Smooth muscle cell (in vitro differentiated cells): ENCODE results near the gene KANK4. TPM values are rescaled to one million over a fixed set of nuclear protein-coding genes. Genes with fewer than 3 reads are reported as not detected.
A peak's percentile ranks its signal among the peaks of the same experiment; 100 is the strongest.

Experiments
- DNase-seq: peaks from one replicate; lab custom pipeline; 2025; ENCODE audit not compliant: unreplicated experiment; lab: John Stamatoyannopoulos, UW
- H2AFZ ChIP-seq: fragments of 200-600 bp; sonication (generic); 2 replicates; pipeline ENCODE4 v1.6.0; 2016; ENCODE audit warnings: antibody characterized with exemption, low read depth, mild to moderate bottlenecking
- H3F3A ChIP-seq: fragments of 200-600 bp; sonication (generic); 2 replicates; pipeline ENCODE4 v1.6.0; 2017; ENCODE audit warnings: antibody characterized with exemption, low read depth
- H3K27ac ChIP-seq: fragments of 200-600 bp; sonication (generic); 2 replicates; pipeline ENCODE4 v1.5.1; 2016; ENCODE audit warnings: low read depth, mild to moderate bottlenecking
- H3K27me3 ChIP-seq: fragments of 200-600 bp; sonication (generic); 2 replicates; pipeline ENCODE4 v1.6.1; 2016; ENCODE audit warnings: low read depth, mild to moderate bottlenecking
- H3K36me3 ChIP-seq: fragments of 200-600 bp; sonication (generic); 2 replicates; pipeline ENCODE4 v1.5.1; 2016; ENCODE audit warnings: low read depth
- H3K4me1 ChIP-seq: fragments of 200-600 bp; sonication (generic); 2 replicates; pipeline ENCODE4 v1.5.1; 2016; ENCODE audit warnings: low read depth
- H3K4me2 ChIP-seq: fragments of 200-600 bp; sonication (generic); 2 replicates; pipeline ENCODE4 v1.6.0; 2016; ENCODE audit warnings: mild to moderate bottlenecking
- H3K4me3 ChIP-seq: fragments of 200-600 bp; sonication (generic); 2 replicates; pipeline ENCODE4 v1.5.1; 2016; ENCODE audit warnings: mild to moderate bottlenecking
- H3K79me2 ChIP-seq: fragments of 200-600 bp; sonication (generic); 2 replicates; pipeline ENCODE4 v1.6.0; 2016; ENCODE audit warnings: low read depth, mild to moderate bottlenecking
- H3K9ac ChIP-seq: fragments of 200-600 bp; sonication (generic); 2 replicates; pipeline ENCODE4 v1.6.0; 2016; ENCODE audit warnings: low read depth
- H3K9me3 ChIP-seq: fragments of 200-600 bp; sonication (generic); replicated peaks from 2 replicates; pipeline ENCODE4 v1.5.1; 2016; ENCODE audit warnings: low read depth
- H4K20me1 ChIP-seq: fragments of 200-600 bp; sonication (generic); 2 replicates; pipeline ENCODE4 v1.6.0; 2016; ENCODE audit warnings: low read depth
- CTCF ChIP-seq: fragments of 200-600 bp; sonication (generic); IDR thresholded peaks from 2 replicates; pipeline ENCODE4 v1.5.1; 2017; ENCODE audit warnings: borderline replicate concordance, mild to moderate bottlenecking, antibody characterized with exemption; ENCODE audit not compliant: insufficient read depth, poor library complexity, severe bottlenecking
- WGBS: methylation state at CpG from one replicate; pipeline ENCODE4 v1.1.7; 2016; ENCODE audit warnings: low lambda C conversion rate; 5-methylcytosine and 5-hydroxymethylcytosine counted together
- polyA plus RNA-seq: library from polyadenylated mRNA; unstranded; fragments of >200 nt; fragmentation: Nextera tagmentation; extraction: Ambion mirVana; gene quantifications from 2 replicates; pipeline ENCODE4 v1.2.1, GENCODE V29; 2016
- total RNA-seq: library from RNA; depleted of rRNA; stranded (reverse); fragments of >200 nt; gene quantifications from 2 replicates; pipeline ENCODE4 v1.2.3, GENCODE V29; 2014

The KANK4 gene
- total and polyA plus RNA-seq, 2 experiments from 2014 or later = 69.2 to 77.8 TPM

- 82% methylated on average over 8 of the region's 8 CpGs for WGBS
- H3K4me2 ChIP-seq = no peak overlapping the region
- H3K4me3 ChIP-seq = no peak overlapping the region
- TF ChIP-seq CTCF = no peak
- H3K9me3 ChIP-seq = no peaks in the 10 kb centered on the region
- no peaks in the 10 kb centered on the region for H3F3A ChIP-seq
- no peak overlapping the region for H3K9ac ChIP-seq
- no peak for DNase-seq
- H3K79me2 ChIP-seq = peaks cover 92% of the 10 kb centered on the region
- no peak overlapping the region for H2AFZ ChIP-seq
- no peak overlapping the region for H3K27ac ChIP-seq
- H3K36me3 ChIP-seq = no peaks in the 10 kb centered on the region
- H3K4me1 ChIP-seq = peaks cover 14% of the 10 kb centered on the region
- H3K27me3 ChIP-seq = no peaks in the 10 kb centered on the region
- peaks cover 100% of the 10 kb centered on the region for H4K20me1 ChIP-seq
Observed at GRCh38 chr1:62299426-62300200, 19.6 kb downstream of the KANK4 start.

- 82% methylated on average over 6 of the region's 6 CpGs for WGBS
- no peak overlapping the region for H3K27ac ChIP-seq
- H3K9ac ChIP-seq = no peak overlapping the region
- no peak for DNase-seq
- no peak for TF ChIP-seq CTCF
- peaks cover 100% of the 10 kb centered on the region for H4K20me1 ChIP-seq
- H3K4me3 ChIP-seq = no peak overlapping the region
- H3K4me2 ChIP-seq = no peak overlapping the region
- peaks cover 85% of the 10 kb centered on the region for H3K79me2 ChIP-seq
- H3K4me1 ChIP-seq = peaks cover 14% of the 10 kb centered on the region
- H3K27me3 ChIP-seq = no peaks in the 10 kb centered on the region
- no peaks in the 10 kb centered on the region for H3F3A ChIP-seq
- no peaks in the 10 kb centered on the region for H3K36me3 ChIP-seq
- no peaks in the 10 kb centered on the region for H3K9me3 ChIP-seq
- H2AFZ ChIP-seq = no peak overlapping the region
Observed at GRCh38 chr1:62295921-62296491, 23.2 kb downstream of the KANK4 start.

DNA sequence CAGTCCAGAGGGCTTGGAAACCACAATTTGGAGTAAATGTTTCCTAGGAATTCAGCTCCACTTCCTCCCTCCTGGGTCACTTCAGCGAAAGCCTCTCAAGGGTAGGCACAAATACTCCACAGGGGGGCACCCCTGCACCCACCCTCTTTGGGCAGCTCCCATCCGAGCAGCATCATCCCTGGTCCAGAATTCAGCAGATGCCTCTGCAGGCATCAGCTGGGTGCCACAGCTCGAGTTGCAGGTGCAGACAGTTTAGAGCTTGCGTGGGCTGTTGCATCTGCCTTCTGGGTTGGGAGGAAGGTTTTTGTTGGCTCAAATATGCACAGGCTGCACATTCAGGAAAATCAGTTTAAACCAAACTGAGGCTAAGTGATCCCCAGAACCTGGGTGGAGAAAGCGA is 25.0 kb downstream of the KANK4 start:
- WGBS = 63% methylated on average over 5 of the region's 5 CpGs
- H4K20me1 ChIP-seq = peaks cover 100% of the 10 kb centered on the region
- no peak overlapping the region for H3K4me3 ChIP-seq
- no peak overlapping the region for H3K9ac ChIP-seq
- peak; percentile 19 for TF ChIP-seq CTCF
- no peak overlapping the region for H3K27ac ChIP-seq
- H3K27me3 ChIP-seq = no peaks in the 10 kb centered on the region
- peaks cover 84% of the 10 kb centered on the region for H3K79me2 ChIP-seq
- no peak overlapping the region for H2AFZ ChIP-seq
- no peaks in the 10 kb centered on the region for H3K36me3 ChIP-seq
- H3K9me3 ChIP-seq = no peaks in the 10 kb centered on the region
- H3F3A ChIP-seq = no peaks in the 10 kb centered on the region
- DNase-seq = no peak
- peaks cover 5% of the 10 kb centered on the region for H3K4me1 ChIP-seq
- no peak overlapping the region for H3K4me2 ChIP-seq
